Neuron (in vitro differentiated cells): ENCODE measurements around the gene PRUNE2.

Source experiments
- H2AFZ ChIP-seq: one replicate; pipeline ENCODE4 v1.6.1; 2013; ENCODE audit warnings: low read depth, mild to moderate bottlenecking, inconsistent platforms, low read length, moderate library complexity
- H3K27me3 ChIP-seq: one replicate; pipeline ENCODE4 v1.6.1; 2013; ENCODE audit warnings: low read length; ENCODE audit not compliant: insufficient read depth
- H3K36me3 ChIP-seq: one replicate; pipeline ENCODE4 v1.6.1; 2013; ENCODE audit warnings: low read length; ENCODE audit not compliant: insufficient read depth
- H3K4me1 ChIP-seq: one replicate; pipeline ENCODE4 v1.6.1; 2013; ENCODE audit warnings: low read length; ENCODE audit not compliant: insufficient read depth
- H3K4me3 ChIP-seq: 2 replicates; pipeline ENCODE4 v1.5.1; 2013; ENCODE audit warnings: mild to moderate bottlenecking, low read length, moderate library complexity
- H3K9me3 ChIP-seq: one replicate; pipeline ENCODE4 v1.6.1; 2013; ENCODE audit warnings: low read length

Gene PRUNE2

GRCh38 chr9:76657265-76657664, 248.6 kb downstream of the PRUNE2 start:
- Histone ChIP-seq H3K27me3 (no peaks in the 10 kb centered on the region), H3K4me3 (no peak overlapping the region), H3K36me3 (no peaks in the 10 kb centered on the region), H3K9me3 (no peaks in the 10 kb centered on the region), H2AFZ (no peak overlapping the region), H3K4me1 (no peaks in the 10 kb centered on the region)

- peaks cover 9% of the 10 kb centered on the region for H3K4me1 ChIP-seq
- H3K4me3 ChIP-seq, result no peak overlapping the region
- H2AFZ ChIP-seq, result no peak overlapping the region
- no peaks in the 10 kb centered on the region for H3K27me3 ChIP-seq
- no peaks in the 10 kb centered on the region for H3K36me3 ChIP-seq
- no peaks in the 10 kb centered on the region for H3K9me3 ChIP-seq
Measured at GRCh38 chr9:76655971-76656370, 249.9 kb downstream of the PRUNE2 start.

GRCh38 chr9:76655121-76655541, 250.8 kb downstream of the PRUNE2 start:
- H3K36me3 ChIP-seq, result no peaks in the 10 kb centered on the region
- no peaks in the 10 kb centered on the region for H3K9me3 ChIP-seq
- no peak overlapping the region for H3K4me3 ChIP-seq
- no peak overlapping the region for H2AFZ ChIP-seq
- peaks cover 12% of the 10 kb centered on the region for H3K4me1 ChIP-seq
- no peaks in the 10 kb centered on the region for H3K27me3 ChIP-seq

- Histone ChIP-seq H3K27me3 (no peaks in the 10 kb centered on the region), H2AFZ (no peak overlapping the region), H3K9me3 (no peaks in the 10 kb centered on the region), H3K36me3 (no peaks in the 10 kb centered on the region), H3K4me1 (peaks cover 12% of the 10 kb centered on the region), H3K4me3 (no peak overlapping the region)
Measured at GRCh38 chr9:76654575-76654974, 251.3 kb downstream of the PRUNE2 start.

GRCh38 chr9:76654051-76654461, 251.9 kb downstream of the PRUNE2 start:
- H3K4me3 ChIP-seq, result no peak overlapping the region
- H3K4me1 ChIP-seq, result peaks cover 12% of the 10 kb centered on the region
- H3K27me3 ChIP-seq, result no peaks in the 10 kb centered on the region
- H3K9me3 ChIP-seq, result no peaks in the 10 kb centered on the region
- H3K36me3 ChIP-seq, result no peaks in the 10 kb centered on the region
- no peak overlapping the region for H2AFZ ChIP-seq

- H3K9me3 ChIP-seq, result no peaks in the 10 kb centered on the region
- no peak overlapping the region for H3K4me3 ChIP-seq
- no peaks in the 10 kb centered on the region for H3K36me3 ChIP-seq
- peaks cover 12% of the 10 kb centered on the region for H3K4me1 ChIP-seq
- no peaks in the 10 kb centered on the region for H3K27me3 ChIP-seq
- H2AFZ ChIP-seq, result no peak overlapping the region
Measured at GRCh38 chr9:76652894-76653293, 253.0 kb downstream of the PRUNE2 start.

- no peaks in the 10 kb centered on the region for H3K9me3 ChIP-seq
- H3K27me3 ChIP-seq, result no peaks in the 10 kb centered on the region
- H2AFZ ChIP-seq, result no peak overlapping the region
- no peak overlapping the region for H3K4me3 ChIP-seq
- peaks cover 12% of the 10 kb centered on the region for H3K4me1 ChIP-seq
- H3K36me3 ChIP-seq, result no peaks in the 10 kb centered on the region
Measured at GRCh38 chr9:76651119-76651705, 254.7 kb downstream of the PRUNE2 start.

- no peaks in the 10 kb centered on the region for H3K36me3 ChIP-seq
- H2AFZ ChIP-seq, result no peak overlapping the region
- no peaks in the 10 kb centered on the region for H3K9me3 ChIP-seq
- H3K4me1 ChIP-seq, result peaks cover 12% of the 10 kb centered on the region
- no peaks in the 10 kb centered on the region for H3K27me3 ChIP-seq
- H3K4me3 ChIP-seq, result no peak overlapping the region
Measured at GRCh38 chr9:76650692-76651091, 255.2 kb downstream of the PRUNE2 start.

- no peak overlapping the region for H2AFZ ChIP-seq
- peaks cover 12% of the 10 kb centered on the region for H3K4me1 ChIP-seq
- no peaks in the 10 kb centered on the region for H3K27me3 ChIP-seq
- no peak overlapping the region for H3K4me3 ChIP-seq
- H3K9me3 ChIP-seq, result no peaks in the 10 kb centered on the region
- H3K36me3 ChIP-seq, result no peaks in the 10 kb centered on the region
Measured at GRCh38 chr9:76649894-76650293, 256.0 kb downstream of the PRUNE2 start.

GRCh38 chr9:76646249-76646648, 259.7 kb downstream of the PRUNE2 start:
- H3K36me3 ChIP-seq, result no peaks in the 10 kb centered on the region
- no peaks in the 10 kb centered on the region for H3K9me3 ChIP-seq
- H3K4me1 ChIP-seq, result peaks cover 22% of the 10 kb centered on the region
- no peak overlapping the region for H3K4me3 ChIP-seq
- H2AFZ ChIP-seq, result no peak overlapping the region
- no peaks in the 10 kb centered on the region for H3K27me3 ChIP-seq

GRCh38 chr9:76644647-76645250, 261.2 kb downstream of the PRUNE2 start:
- Histone ChIP-seq H2AFZ (no peak overlapping the region), H3K9me3 (no peaks in the 10 kb centered on the region), H3K4me1 (peaks cover 19% of the 10 kb centered on the region), H3K27me3 (no peaks in the 10 kb centered on the region), H3K36me3 (no peaks in the 10 kb centered on the region), H3K4me3 (no peak overlapping the region)

GRCh38 chr9:76644171-76644570, 261.7 kb downstream of the PRUNE2 start:
- peaks cover 19% of the 10 kb centered on the region for H3K4me1 ChIP-seq
- no peaks in the 10 kb centered on the region for H3K36me3 ChIP-seq
- no peak overlapping the region for H3K4me3 ChIP-seq
- no peaks in the 10 kb centered on the region for H3K27me3 ChIP-seq
- H3K9me3 ChIP-seq, result no peaks in the 10 kb centered on the region
- no peak overlapping the region for H2AFZ ChIP-seq

- H3K4me3 ChIP-seq, result no peak overlapping the region
- H2AFZ ChIP-seq, result no peak overlapping the region
- H3K9me3 ChIP-seq, result no peaks in the 10 kb centered on the region
- H3K4me1 ChIP-seq, result peaks cover 19% of the 10 kb centered on the region
- no peaks in the 10 kb centered on the region for H3K27me3 ChIP-seq
- H3K36me3 ChIP-seq, result no peaks in the 10 kb centered on the region
Measured at GRCh38 chr9:76643399-76644117, 262.4 kb downstream of the PRUNE2 start.
